22Rv1 (cell line): ENCODE measurements around the gene GPER1.
"Not testable (repeated sequence)": the region's sequence is repeated elsewhere in the genome, so short reads cannot be mapped to it uniquely, and the experiment has no call there.

Source experiments
- H3K27ac ChIP-seq: fragments of 450-650 bp; 2 replicates; pipeline ENCODE4 v1.5.1; 2017
- CTCF ChIP-seq: fragments of 450-650 bp; IDR thresholded peaks from 2 replicates; pipeline ENCODE4 v1.5.1; 2017; ENCODE audit warnings: mild to moderate bottlenecking
- ZFX ChIP-seq: fragments of 450-650 bp; IDR thresholded peaks from 2 replicates; pipeline ENCODE4 v1.6.1; 2017; ENCODE audit warnings: antibody characterized with exemption, borderline replicate concordance

Gene GPER1

GRCh38 chr7:1134951-1135350 is 47.0 kb downstream of the GPER1 start:
- TF ChIP-seq CTCF (no peak), ZFX (no peak)
- H3K27ac ChIP-seq = no peak overlapping the region

GRCh38 chr7:1136841-1137516 is 49.1 kb downstream of the GPER1 start:
- H3K27ac ChIP-seq = peak overlapping the region; percentile 77
- TF ChIP-seq CTCF (no peak), ZFX (no peak)

- peak overlapping the region; percentile 77 for H3K27ac ChIP-seq
- TF ChIP-seq CTCF = no peak
- no peak for TF ChIP-seq ZFX
Measured at GRCh38 chr7:1137517-1138167, 49.7 kb downstream of the GPER1 start.

- H3K27ac ChIP-seq = no peak overlapping the region
- TF ChIP-seq ZFX (no peak), CTCF (no peak)
Measured at GRCh38 chr7:1140476-1141104, 52.7 kb downstream of the GPER1 start.

- TF ChIP-seq ZFX (no peak), CTCF (no peak)
Measured at GRCh38 chr7:1141651-1142050, 53.7 kb downstream of the GPER1 start.

GRCh38 chr7:1142051-1142635 is 54.2 kb downstream of the GPER1 start:
- no peak for TF ChIP-seq CTCF

More at GRCh38 chr7:1141651-1142050, 53.7 kb downstream of the GPER1 start:
- H3K27ac ChIP-seq = no peak overlapping the region

GRCh38 chr7:1143031-1143430 is 55.1 kb downstream of the GPER1 start:
- not testable (repeated sequence) for H3K27ac ChIP-seq

More at GRCh38 chr7:1142051-1142635, 54.2 kb downstream of the GPER1 start:
- no peak overlapping the region for H3K27ac ChIP-seq
